GM18517 (cell line): ENCODE data around the gene PRR23E.

Experiments used
- ATAC-seq: cut with Tn5 transposase; IDR thresholded peaks from one replicate; pipeline ENCODE4 v1.9.1; 2021; ENCODE audit warnings: mild to moderate bottlenecking, moderate library complexity; ENCODE audit not compliant: unreplicated experiment

PRR23E gene

GRCh38 chr3:127183931-127184869, 8.7 kb upstream of the PRR23E start:
- no peak for ATAC-seq

- no peak for ATAC-seq
Observed at GRCh38 chr3:127184870-127185216, 8.1 kb upstream of the PRR23E start.

- ATAC-seq, result no peak
Observed at GRCh38 chr3:127185268-127185667, 7.7 kb upstream of the PRR23E start.

- no peak for ATAC-seq
Observed at GRCh38 chr3:127185962-127186674, 6.8 kb upstream of the PRR23E start.

- no peak for ATAC-seq
Observed at GRCh38 chr3:127187316-127187715, 5.6 kb upstream of the PRR23E start.

- no peak for ATAC-seq
Observed at GRCh38 chr3:127193341-127193740, 410 bp downstream of the PRR23E start.

- ATAC-seq, result no peak
Observed at GRCh38 chr3:127193775-127194174, 844 bp downstream of the PRR23E start.

GRCh38 chr3:127194601-127195187, 1.8 kb downstream of the PRR23E start:
- ATAC-seq, result no peak

GRCh38 chr3:127195417-127195816, 2.5 kb downstream of the PRR23E start:
- no peak for ATAC-seq

GRCh38 chr3:127196002-127196401, 3.1 kb downstream of the PRR23E start:
- no peak for ATAC-seq

GRCh38 chr3:127196466-127197299, 3.8 kb downstream of the PRR23E start:
- no peak for ATAC-seq

- ATAC-seq, result no peak
Observed at GRCh38 chr3:127197300-127198189, 4.6 kb downstream of the PRR23E start.

- no peak for ATAC-seq
Observed at GRCh38 chr3:127200086-127200691, 7.3 kb downstream of the PRR23E start.

GRCh38 chr3:127203024-127203423, 10.1 kb downstream of the PRR23E start:
- no peak for ATAC-seq

GRCh38 chr3:127204841-127205582, 12.1 kb downstream of the PRR23E start:
- no peak for ATAC-seq

GRCh38 chr3:127206154-127206553, 13.2 kb downstream of the PRR23E start:
- ATAC-seq, result no peak

- ATAC-seq, result no peak
Observed at GRCh38 chr3:127206611-127207516, 13.9 kb downstream of the PRR23E start.
